WTC11 (cell line): ENCODE measurements around the gene HHIPL2. TPM values are rescaled to one million over a fixed set of nuclear protein-coding genes. Genes with fewer than 3 reads are reported as not detected.
A peak's percentile ranks its signal among the peaks of the same experiment; 100 is the strongest.

Experiments
- ATAC-seq: fragments of 200-7000 bp; cut with Tn5 transposase; 2 replicates; pipeline ENCODE4 v1.10.0; 2021; ENCODE audit warnings: mild to moderate bottlenecking, moderate library complexity
- CTCF ChIA-PET: fragments of 300-600 bp; sonication (Branson Sonifier 250); formaldehyde crosslinking; loops from one replicate; lab custom pipeline; 2021; ENCODE audit warnings: antibody characterized with exemption; lab: Charles Lee
- POLR2A ChIA-PET: fragments of 350-600 bp; sonication (Branson Sonifier 250); formaldehyde crosslinking; loops from one replicate; lab custom pipeline; 2021; ENCODE audit warnings: antibody characterized with exemption; lab: Charles Lee
- DNase-seq: peaks from one replicate; pipeline ENCODE4 v3.0.0; 2021; ENCODE audit warnings: low spot score
- H3K27ac Mint-ChIP-seq: 2 replicates; pipeline ENCODE4 v1.8.0; 2021; ENCODE audit warnings: mixed read lengths
- H3K27me3 Mint-ChIP-seq: 2 replicates; pipeline ENCODE4 v1.8.0; 2021; ENCODE audit warnings: low read depth, mild to moderate bottlenecking, moderate library complexity, mixed read lengths
- H3K36me3 Mint-ChIP-seq: 2 replicates; pipeline ENCODE4 v1.8.0; 2021; ENCODE audit warnings: mixed read lengths
- H3K4me1 Mint-ChIP-seq: 2 replicates; pipeline ENCODE4 v1.8.0; 2022; ENCODE audit warnings: mixed read lengths
- H3K4me3 Mint-ChIP-seq: 2 replicates; pipeline ENCODE4 v1.8.0; 2021; ENCODE audit warnings: mild to moderate bottlenecking, moderate library complexity, mixed read lengths
- H3K9me3 Mint-ChIP-seq: 2 replicates; pipeline ENCODE4 v1.8.0; 2021; ENCODE audit warnings: mixed read lengths
- ATF2 ChIP-seq: sonication (generic); formaldehyde crosslinking; IDR thresholded peaks from 2 replicates; pipeline ENCODE4 v1.8.1; 2022; ENCODE audit warnings: low read depth, missing genetic modification reagents, borderline replicate concordance
- ATF3 ChIP-seq: sonication (generic); formaldehyde crosslinking; conservative IDR thresholded peaks from 2 replicates; pipeline ENCODE4 v1.8.1; 2022; ENCODE audit warnings: mild to moderate bottlenecking, missing genetic modification reagents
- CBFB ChIP-seq: sonication (generic); formaldehyde crosslinking; IDR thresholded peaks from 2 replicates; pipeline ENCODE4 v1.8.1; 2022; ENCODE audit warnings: mild to moderate bottlenecking, low read depth, missing genetic modification reagents
- CREB1 ChIP-seq: sonication (generic); formaldehyde crosslinking; IDR thresholded peaks from 2 replicates; pipeline ENCODE4 v1.8.0; 2023; ENCODE audit warnings: mild to moderate bottlenecking, missing genetic modification reagents
- E2F5 ChIP-seq: sonication (generic); formaldehyde crosslinking; IDR thresholded peaks from 2 replicates; pipeline ENCODE4 v1.8.1; 2022; ENCODE audit warnings: mild to moderate bottlenecking, moderate library complexity, missing genetic modification reagents
- ELF4 ChIP-seq: sonication (generic); formaldehyde crosslinking; IDR thresholded peaks from 2 replicates; pipeline ENCODE4 v1.8.1; 2022; ENCODE audit warnings: low read depth, mild to moderate bottlenecking, moderate library complexity, missing genetic modification reagents
- EMX1 ChIP-seq: fragments of 250-450 bp; sonication (Bioruptor Pico); IDR thresholded peaks from 2 replicates; pipeline ENCODE4 v1.8.0; 2021; ENCODE audit warnings: mild to moderate bottlenecking
- FOXK1 ChIP-seq: sonication (generic); formaldehyde crosslinking; IDR thresholded peaks from 2 replicates; pipeline ENCODE4 v1.8.0; 2022; ENCODE audit warnings: mild to moderate bottlenecking, moderate library complexity, missing genetic modification reagents
- GRHL2 ChIP-seq: fragments of 250-450 bp; sonication (Bioruptor Pico); IDR thresholded peaks from 2 replicates; pipeline ENCODE4 v1.8.0; 2022; ENCODE audit warnings: mild to moderate bottlenecking, moderate library complexity; ENCODE audit not compliant: insufficient replicate concordance, severe bottlenecking
- GTF2I ChIP-seq: fragments of 250-450 bp; sonication (Bioruptor Pico); conservative IDR thresholded peaks from 2 replicates; pipeline ENCODE4 v1.4.0; 2021; ENCODE audit warnings: mild to moderate bottlenecking
- HMGA2 ChIP-seq: fragments of 250-450 bp; sonication (Bioruptor Pico); IDR thresholded peaks from 2 replicates; pipeline ENCODE4 v1.4.0; 2021; ENCODE audit warnings: mild to moderate bottlenecking, moderate library complexity
- JAZF1 ChIP-seq: fragments of 250-450 bp; sonication (Bioruptor Pico); IDR thresholded peaks from 2 replicates; pipeline ENCODE4 v1.9.0; 2021; ENCODE audit warnings: moderate library complexity, mild to moderate bottlenecking, inconsistent platforms
- JUN ChIP-seq: sonication (generic); formaldehyde crosslinking; IDR thresholded peaks from 2 replicates; pipeline ENCODE4 v1.8.0; 2023; ENCODE audit warnings: mild to moderate bottlenecking, missing genetic modification reagents
- MXD4 ChIP-seq: fragments of 250-450 bp; sonication (Bioruptor Pico); IDR thresholded peaks from 2 replicates; pipeline ENCODE4 v1.8.0; 2021; ENCODE audit warnings: mild to moderate bottlenecking, moderate library complexity, borderline replicate concordance
- NFE2L1 ChIP-seq: sonication (generic); formaldehyde crosslinking; IDR thresholded peaks from 2 replicates; pipeline ENCODE4 v1.8.1; 2023; ENCODE audit warnings: missing genetic modification reagents
- PREB ChIP-seq: sonication (generic); formaldehyde crosslinking; IDR thresholded peaks from 2 replicates; pipeline ENCODE4 v1.8.1; 2022; ENCODE audit warnings: mild to moderate bottlenecking, missing genetic modification reagents, moderate library complexity, borderline replicate concordance
- SP1 ChIP-seq: sonication (generic); formaldehyde crosslinking; conservative IDR thresholded peaks from 2 replicates; pipeline ENCODE4 v1.8.1; 2022; ENCODE audit warnings: missing genetic modification reagents
- TCF7 ChIP-seq: sonication (generic); formaldehyde crosslinking; IDR thresholded peaks from 2 replicates; pipeline ENCODE4 v1.8.0; 2022; ENCODE audit warnings: mild to moderate bottlenecking, low read depth, missing genetic modification reagents, moderate library complexity
- TP53 ChIP-seq: sonication (generic); formaldehyde crosslinking; IDR thresholded peaks from 2 replicates; pipeline ENCODE4 v1.8.1; 2023; ENCODE audit warnings: mild to moderate bottlenecking, missing genetic modification reagents
- USF1 ChIP-seq: sonication (generic); formaldehyde crosslinking; IDR thresholded peaks from 2 replicates; pipeline ENCODE4 v1.8.0; 2022; ENCODE audit warnings: mild to moderate bottlenecking, missing genetic modification reagents
- ZBTB43 ChIP-seq: sonication (generic); formaldehyde crosslinking; IDR thresholded peaks from 2 replicates; pipeline ENCODE4 v1.8.1; 2023; ENCODE audit warnings: mild to moderate bottlenecking, missing genetic modification reagents
- ZMAT4 ChIP-seq: fragments of 250-450 bp; sonication (Bioruptor Pico); IDR thresholded peaks from 2 replicates; pipeline ENCODE4 v1.9.0; 2021; ENCODE audit warnings: mild to moderate bottlenecking
- ZNF121 ChIP-seq: sonication (generic); formaldehyde crosslinking; IDR thresholded peaks from 2 replicates; pipeline ENCODE4 v1.8.0; 2023; ENCODE audit warnings: missing genetic modification reagents
- ZNF138 ChIP-seq: sonication (generic); formaldehyde crosslinking; conservative IDR thresholded peaks from 2 replicates; pipeline ENCODE4 v1.8.1; 2022; ENCODE audit warnings: mild to moderate bottlenecking, moderate library complexity, missing genetic modification reagents
- ZNF219 ChIP-seq: sonication (generic); formaldehyde crosslinking; IDR thresholded peaks from 2 replicates; pipeline ENCODE4 v1.8.0; 2023; ENCODE audit warnings: missing genetic modification reagents, mild to moderate bottlenecking, borderline replicate concordance
- ZNF317 ChIP-seq: sonication (generic); formaldehyde crosslinking; IDR thresholded peaks from 2 replicates; pipeline ENCODE4 v1.8.1; 2023; ENCODE audit warnings: low read depth, mild to moderate bottlenecking, moderate library complexity, missing genetic modification reagents, borderline replicate concordance
- ZNF532 ChIP-seq: fragments of 250-450 bp; sonication (Bioruptor Pico); IDR thresholded peaks from 2 replicates; pipeline ENCODE4 v1.9.0; 2021; ENCODE audit warnings: mild to moderate bottlenecking, borderline replicate concordance
- total RNA-seq: library from RNA; stranded (reverse); gene quantifications from 3 replicates; pipeline ENCODE4 v1.2.3, GENCODE V29; 2021

HHIPL2 gene
- total RNA-seq, 1 experiment from 2014 or later, result 0.11 TPM

- Mint-ChIP-seq H3K27me3 (no peaks in the 10 kb centered on the region), H3K9me3 (no peaks in the 10 kb centered on the region), H3K4me3 (no peak overlapping the region), H3K27ac (no peak overlapping the region), H3K36me3 (no peaks in the 10 kb centered on the region), H3K4me1 (0 out of 2 replicates have a peak, but pooled peaks cover 6% of the 10 kb centered on the region)
- TF ChIP-seq HMGA2 (no peak), USF1 (CRISPR knock-in tag) (no peak), GRHL2 (CRISPR knock-in tag) (no peak), ATF3 (CRISPR knock-in tag) (no peak), EMX1 (CRISPR knock-in tag) (no peak), NFE2L1 (CRISPR knock-in tag) (no peak), CBFB (no peak), FOXK1 (CRISPR knock-in tag) (no peak), JUN (no peak), PREB (CRISPR knock-in tag) (no peak), ATF2 (CRISPR knock-in tag) (no peak), CREB1 (no peak), TCF7 (CRISPR knock-in tag) (no peak), MXD4 (CRISPR knock-in tag) (no peak), SP1 (CRISPR knock-in tag) (no peak), ZNF219 (no peak), ZMAT4 (no peak), ZBTB43 (CRISPR knock-in tag) (no peak)
- no peak for DNase-seq
- ChIA-PET POLR2A (no interaction called here), CTCF (interaction anchor here (2.7 kb wide), 1 partner anchor 81 kb away, joined by 12 read pairs; no protein-coding TSS in a partner anchor)
- no peak for ATAC-seq
These were observed 1.8 kb downstream of the HHIPL2 start for GRCh38 chr1:222546091-222546490.

GRCh38 chr1:222543817-222544216 is 4.1 kb downstream of the HHIPL2 start:
- 0 out of 2 replicates have a peak, but pooled peaks cover 6% of the 10 kb centered on the region for H3K4me1 Mint-ChIP-seq
- no peak overlapping the region for H3K27ac Mint-ChIP-seq
- ATAC-seq (peak; percentile 75), DNase-seq (peak; percentile 44)
- H3K36me3 Mint-ChIP-seq, result no peaks in the 10 kb centered on the region
- TF ChIP-seq JAZF1 (no peak), ZNF532 (no peak), TP53 (CRISPR knock-in tag) (no peak), ELF4 (CRISPR knock-in tag) (no peak), E2F5 (CRISPR knock-in tag) (no peak), ZNF138 (no peak), ZNF121 (CRISPR knock-in tag) (no peak), GTF2I (CRISPR knock-in tag) (no peak), TCF7 (CRISPR knock-in tag) (no peak), FOXK1 (CRISPR knock-in tag) (no peak), ZNF317 (CRISPR knock-in tag) (no peak)
- ChIA-PET CTCF (no interaction called here), POLR2A (interaction anchor here (0.7 kb wide), 1 partner anchor 406 kb away, joined by 3 read pairs; no protein-coding TSS in a partner anchor)
- no peaks in the 10 kb centered on the region for H3K9me3 Mint-ChIP-seq
- no peak overlapping the region for H3K4me3 Mint-ChIP-seq
- H3K27me3 Mint-ChIP-seq, result no peaks in the 10 kb centered on the region
